ENCODE data around the gene C4orf54. TPM values are rescaled to one million over a fixed set of nuclear protein-coding genes. Genes with fewer than 3 reads are reported as not detected.

Gene C4orf54
- total RNA-seq, 1 donor from 2014 or later: 0.18 TPM

DNA sequence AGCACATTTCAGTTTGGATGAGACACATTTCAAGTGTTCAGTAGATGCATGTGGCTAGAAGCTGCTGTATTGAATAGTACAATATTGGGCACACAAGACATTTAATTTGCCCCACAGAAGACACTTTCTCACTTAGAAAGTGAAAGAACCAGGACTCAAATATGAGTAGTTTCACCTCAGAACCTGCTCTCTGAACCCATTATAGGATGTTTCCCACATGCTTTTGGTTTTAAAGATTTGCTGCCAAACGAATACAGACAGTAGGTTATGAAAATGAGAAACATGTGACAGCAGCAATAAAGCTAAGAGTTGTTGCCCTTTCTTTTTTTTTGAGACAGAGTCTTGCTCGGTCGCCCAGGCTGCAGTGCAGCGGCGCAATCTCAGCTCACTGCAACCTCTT lies 32.3 kb downstream of the C4orf54 start:
- no peak for DNase-seq (ENCODE audit: extremely low read depth, low read depth, low spot score)

DNA sequence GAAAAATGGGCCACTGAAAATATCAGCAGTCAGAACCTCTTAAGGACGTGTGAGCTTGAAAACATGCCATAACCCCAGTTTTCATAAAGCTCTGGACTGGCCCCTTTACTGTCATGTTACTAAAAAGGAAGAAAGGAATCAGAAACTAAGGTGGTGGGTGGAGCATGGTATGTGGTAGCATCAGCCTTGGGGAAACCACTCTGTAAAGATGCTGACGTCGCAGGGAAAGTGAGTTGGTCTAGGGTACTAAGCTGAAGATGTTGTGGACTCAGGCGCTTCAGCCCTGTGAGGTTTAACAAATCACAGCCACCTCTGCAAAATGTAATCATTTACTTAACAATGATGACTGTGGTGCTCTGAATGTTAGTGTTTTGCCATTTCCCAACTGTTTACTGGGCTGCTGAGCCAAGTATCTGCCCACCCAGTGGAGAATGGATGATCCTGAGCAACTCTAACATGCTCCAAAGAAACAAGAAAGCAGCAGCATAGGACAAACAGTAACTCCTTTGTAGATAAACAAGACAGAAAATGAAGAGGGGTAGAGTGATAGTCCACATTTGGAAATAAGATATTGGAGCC lies 33.4 kb downstream of the C4orf54 start:
- no peak for DNase-seq (ENCODE audit: extremely low read depth, low read depth, low spot score)

DNA sequence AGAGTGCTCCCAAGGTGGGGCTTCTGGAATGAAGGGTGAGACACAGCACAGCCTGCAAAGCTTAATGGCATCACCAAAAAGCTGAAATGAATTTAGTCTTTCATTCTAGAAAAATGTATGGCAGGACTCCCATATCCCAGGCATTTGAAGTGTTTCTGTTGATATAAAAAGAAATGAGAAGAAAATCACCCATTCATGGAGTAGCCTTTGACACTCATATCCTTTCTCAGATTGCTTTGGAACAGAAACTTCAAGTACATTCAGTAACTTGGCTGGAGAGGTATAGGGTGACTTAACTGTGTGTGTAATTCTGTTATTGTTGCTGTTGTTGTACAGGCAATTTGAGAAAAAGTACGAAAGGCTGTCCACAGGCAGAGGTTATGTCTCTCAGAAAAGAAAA lies 35.3 kb downstream of the C4orf54 start:
- no peak for DNase-seq (ENCODE audit: extremely low read depth, low read depth, low spot score)

DNA sequence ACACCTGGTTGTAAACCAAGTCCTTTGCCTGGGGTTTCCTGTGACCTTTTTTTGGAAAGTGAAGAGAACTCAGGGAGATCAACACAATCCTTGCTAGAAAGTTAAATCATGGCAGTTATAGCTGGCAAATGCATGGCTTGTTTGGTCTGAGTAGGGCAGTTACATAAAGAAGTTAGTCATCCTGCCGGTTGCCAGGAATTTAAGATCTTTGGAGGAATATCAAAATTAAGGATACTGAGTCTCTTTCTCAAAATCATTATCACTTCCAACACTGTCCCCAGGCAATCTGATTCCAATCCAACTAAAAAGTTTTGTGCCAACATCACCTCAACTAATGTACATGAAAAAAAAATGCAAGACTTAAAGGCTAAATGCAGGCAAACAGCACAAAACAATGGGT lies 40.3 kb downstream of the C4orf54 start:
- no peak for DNase-seq (ENCODE audit: extremely low read depth, low read depth, low spot score)

DNA sequence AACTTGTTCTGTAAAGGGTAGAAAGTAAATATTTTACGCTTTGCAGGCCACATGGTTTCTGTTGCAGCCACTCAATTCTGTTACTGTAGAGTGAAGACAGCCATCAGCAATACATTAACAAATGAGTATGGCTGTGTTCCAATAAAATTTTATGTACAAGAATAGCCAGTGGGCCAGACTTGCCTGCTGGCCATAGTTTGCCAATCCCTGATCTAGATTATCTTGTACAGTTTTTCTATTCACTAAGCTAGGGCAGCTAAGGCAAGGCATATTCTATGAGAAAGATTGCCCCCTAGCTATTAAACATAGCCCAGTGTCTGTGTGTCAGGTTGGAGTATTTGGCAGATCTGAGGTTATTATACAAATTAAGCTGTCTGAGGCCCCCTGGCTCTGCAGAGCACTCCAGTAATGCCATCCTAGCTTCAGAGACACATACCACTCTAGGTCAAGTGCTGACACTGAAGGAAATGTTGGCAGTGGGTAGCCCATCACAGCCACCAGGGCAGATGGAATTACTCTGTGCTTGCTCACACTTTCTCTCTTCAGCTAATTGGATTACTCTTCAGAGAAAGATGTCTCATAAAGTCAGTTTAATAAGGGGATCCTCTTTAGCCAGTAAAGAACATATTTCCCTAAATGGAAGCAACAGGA lies 42.3 kb downstream of the C4orf54 start:
- no peak for DNase-seq (ENCODE audit: extremely low read depth, low read depth, low spot score)

DNA sequence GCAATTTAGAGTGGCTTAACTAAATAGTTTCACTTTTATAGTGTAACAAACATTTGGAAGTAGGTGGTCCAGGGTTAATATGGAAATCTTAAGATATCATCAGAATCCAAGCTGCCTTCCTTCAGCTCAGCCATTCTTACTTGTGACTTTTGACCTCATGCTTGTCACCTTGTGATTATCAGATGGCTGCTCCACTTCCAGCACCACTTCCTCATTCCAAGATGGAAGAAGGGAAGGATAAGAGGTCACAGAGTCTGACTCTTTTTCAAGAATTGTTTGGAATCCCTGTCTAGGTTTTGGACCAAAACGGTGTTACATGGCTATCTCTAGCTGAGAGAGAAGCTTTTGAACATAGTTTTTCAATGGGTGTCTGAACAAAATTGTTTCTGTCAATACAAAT lies 43.1 kb downstream of the C4orf54 start:
- no peak for DNase-seq (ENCODE audit: extremely low read depth, low read depth, low spot score)

DNA sequence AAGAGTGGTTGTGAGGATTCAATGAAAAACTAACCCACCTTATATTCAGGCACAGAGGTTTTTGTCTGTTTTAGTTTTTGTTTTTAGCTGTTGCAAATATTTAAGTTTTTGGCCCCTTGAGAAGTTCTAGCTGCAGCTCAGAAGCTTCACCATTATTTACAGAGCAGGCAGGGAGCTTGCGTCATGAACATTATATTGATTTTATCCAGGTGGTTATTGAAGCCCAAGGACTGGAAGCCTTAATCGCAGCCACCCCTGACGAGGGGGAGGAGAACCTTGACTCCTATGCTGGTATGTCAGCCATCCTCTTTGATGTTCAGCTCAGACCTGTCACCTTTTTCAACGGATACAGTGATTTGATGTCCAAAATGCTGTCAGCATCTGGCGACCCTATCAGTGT lies 44.9 kb downstream of the C4orf54 start:
- DNase-seq (ENCODE audit: extremely low read depth, low read depth, low spot score): no peak

DNA sequence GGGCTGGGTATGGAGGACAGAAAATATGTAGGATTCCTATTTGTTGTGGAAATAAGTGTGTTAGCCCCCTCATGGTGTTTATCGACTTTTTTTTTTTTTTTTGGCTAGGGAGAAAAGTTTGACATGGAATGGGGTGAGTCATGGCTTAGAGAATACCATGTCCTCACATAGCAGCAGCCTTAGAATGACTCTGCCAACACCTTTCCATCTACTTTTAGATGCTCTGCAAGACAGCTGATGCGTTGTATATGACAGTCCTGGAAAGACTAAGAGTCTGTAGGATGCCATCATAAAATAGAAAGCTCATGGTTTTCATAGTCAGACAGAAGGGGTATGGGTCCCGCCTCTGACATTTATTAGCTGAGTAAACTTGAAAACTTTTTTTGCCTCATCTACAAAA lies 45.3 kb downstream of the C4orf54 start:
- no peak for DNase-seq (ENCODE audit: extremely low read depth, low read depth, low spot score)

DNA sequence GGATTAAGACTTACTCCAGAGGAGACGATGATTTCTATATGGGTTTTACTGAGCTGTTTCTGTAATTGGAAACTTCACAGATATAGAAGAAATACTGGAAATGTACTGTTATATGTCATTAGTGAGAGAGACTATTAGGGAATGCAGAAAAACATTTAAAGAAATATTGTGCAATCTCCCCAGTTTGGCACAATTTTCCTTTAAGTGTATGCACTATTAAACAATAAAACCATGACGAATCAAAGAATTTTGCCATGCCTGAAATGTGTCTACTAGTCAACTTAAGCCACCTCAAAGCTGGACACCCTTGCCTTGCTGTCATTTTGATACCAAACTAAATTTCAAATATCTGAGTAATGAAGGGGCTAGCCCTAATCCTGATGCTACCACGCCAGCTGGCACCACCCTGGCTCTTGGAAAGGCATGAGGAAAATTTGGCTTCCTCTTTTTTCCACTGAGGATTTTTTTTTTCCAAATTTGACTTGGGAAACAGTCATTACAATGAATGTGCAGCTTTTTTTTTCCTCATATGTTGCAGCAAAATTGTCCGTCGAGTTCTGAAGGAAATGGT lies 46.9 kb downstream of the C4orf54 start:
- no peak for DNase-seq (ENCODE audit: extremely low read depth, low read depth, low spot score)

DNA sequence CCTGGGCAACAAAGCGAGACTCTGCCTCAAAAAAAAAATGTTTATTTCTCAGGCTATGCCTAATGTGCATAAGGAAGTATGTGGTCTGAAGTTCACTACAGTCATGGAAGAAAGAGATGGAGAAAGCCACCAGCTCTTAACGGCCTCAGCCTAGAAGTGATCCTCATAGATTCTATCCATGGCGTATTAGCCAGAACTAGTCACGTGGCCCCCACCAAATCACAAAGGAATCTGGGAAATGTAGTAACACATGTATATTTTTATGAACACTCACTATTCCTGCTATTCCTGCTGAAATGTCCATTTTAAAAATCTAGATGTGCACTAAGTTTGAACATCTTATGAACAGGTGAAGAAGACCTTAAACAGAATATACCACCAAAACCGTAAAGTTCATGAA lies 49.2 kb downstream of the C4orf54 start:
- DNase-seq (ENCODE audit: extremely low read depth, low read depth, low spot score): no peak

Other genes with a start within 250 kb of the C4orf54 start
- gene ADH7, start 222.5 kb downstream of the C4orf54 start, total RNA-seq: not detected in 2 replicates
- gene C4orf17, start 146.8 kb downstream of the C4orf54 start, total RNA-seq: not detected in 2 replicates
- gene TRMT10A, start 93.8 kb downstream of the C4orf54 start, total RNA-seq: 4.5 and 7.2 TPM in 2 replicates
- gene MTTP, start 83.0 kb downstream of the C4orf54 start, total RNA-seq: not detected in 2 replicates
- not detected in 2 replicates for gene DAPP1, start 159.0 kb upstream of the C4orf54 start, total RNA-seq
- gene LAMTOR3, start 236.6 kb upstream of the C4orf54 start, total RNA-seq: 32.4 and 37.7 TPM in 2 replicates